ENCODE data around the gene DNM3. TPM values are rescaled to one million over a fixed set of nuclear protein-coding genes. Genes with fewer than 3 reads are reported as not detected.

DNM3 gene
- total RNA-seq, 1 donor from 2014 or later, result 15.4 TPM

DNA sequence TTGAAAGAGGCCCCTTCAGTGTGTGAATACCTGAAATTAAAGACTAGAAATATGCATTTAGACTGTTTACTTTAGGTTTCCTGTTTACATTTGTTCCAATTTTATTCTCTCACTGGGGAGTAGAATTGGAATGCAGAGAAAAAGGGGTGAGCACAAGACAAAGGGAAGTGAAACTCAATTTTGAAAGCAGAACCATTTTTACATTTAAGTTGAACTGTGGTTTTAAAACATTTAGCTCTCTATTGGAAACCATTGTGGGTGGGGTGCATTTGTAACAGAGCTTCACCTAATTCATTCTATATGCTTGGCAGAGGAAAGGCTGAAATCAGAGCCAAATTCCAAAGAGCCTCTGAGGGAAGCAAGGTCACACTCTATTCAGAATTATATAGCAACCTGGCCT, 343.9 kb downstream of the DNM3 start:
- DNase-seq, result no peak
- TF ChIP-seq, protein P1, sequence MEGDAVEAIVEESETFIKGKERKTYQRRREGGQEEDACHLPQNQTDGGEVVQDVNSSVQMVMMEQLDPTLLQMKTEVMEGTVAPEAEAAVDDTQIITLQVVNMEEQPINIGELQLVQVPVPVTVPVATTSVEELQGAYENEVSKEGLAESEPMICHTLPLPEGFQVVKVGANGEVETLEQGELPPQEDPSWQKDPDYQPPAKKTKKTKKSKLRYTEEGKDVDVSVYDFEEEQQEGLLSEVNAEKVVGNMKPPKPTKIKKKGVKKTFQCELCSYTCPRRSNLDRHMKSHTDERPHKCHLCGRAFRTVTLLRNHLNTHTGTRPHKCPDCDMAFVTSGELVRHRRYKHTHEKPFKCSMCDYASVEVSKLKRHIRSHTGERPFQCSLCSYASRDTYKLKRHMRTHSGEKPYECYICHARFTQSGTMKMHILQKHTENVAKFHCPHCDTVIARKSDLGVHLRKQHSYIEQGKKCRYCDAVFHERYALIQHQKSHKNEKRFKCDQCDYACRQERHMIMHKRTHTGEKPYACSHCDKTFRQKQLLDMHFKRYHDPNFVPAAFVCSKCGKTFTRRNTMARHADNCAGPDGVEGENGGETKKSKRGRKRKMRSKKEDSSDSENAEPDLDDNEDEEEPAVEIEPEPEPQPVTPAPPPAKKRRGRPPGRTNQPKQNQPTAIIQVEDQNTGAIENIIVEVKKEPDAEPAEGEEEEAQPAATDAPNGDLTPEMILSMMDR (IDR thresholded peaks at IDR 0.05), result no peak

GRCh38 chr1:172185996-172186395, 344.7 kb downstream of the DNM3 start:
- H3K36me3 ChIP-seq, result no peaks in the 10 kb centered on the region
- H3K9me3 ChIP-seq, result no peaks in the 10 kb centered on the region
- TF ChIP-seq, protein P1 (IDR thresholded peaks at IDR 0.05), result no peak
- no peak overlapping the region for H3K4me3 ChIP-seq
- intact Hi-C loops (cut with DNase I), result no loop called here
- no peaks in the 10 kb centered on the region for H3K27me3 ChIP-seq
- no peak for ATAC-seq
- no peak overlapping the region for H3K27ac ChIP-seq
- no peak for DNase-seq
- H3K4me1 ChIP-seq, result peaks cover 22% of the 10 kb centered on the region

More for the DNA sequence above, 343.9 kb downstream of the DNM3 start:
- no peak for ATAC-seq
- H3K9me3 ChIP-seq, result no peaks in the 10 kb centered on the region
- H3K27ac ChIP-seq, result no peak overlapping the region
- no peaks in the 10 kb centered on the region for H3K36me3 ChIP-seq
- peaks cover 30% of the 10 kb centered on the region for H3K4me1 ChIP-seq
- no peak overlapping the region for H3K4me3 ChIP-seq
- H3K27me3 ChIP-seq, result no peaks in the 10 kb centered on the region
- intact Hi-C loops (cut with DNase I), result no loop called here

DNA sequence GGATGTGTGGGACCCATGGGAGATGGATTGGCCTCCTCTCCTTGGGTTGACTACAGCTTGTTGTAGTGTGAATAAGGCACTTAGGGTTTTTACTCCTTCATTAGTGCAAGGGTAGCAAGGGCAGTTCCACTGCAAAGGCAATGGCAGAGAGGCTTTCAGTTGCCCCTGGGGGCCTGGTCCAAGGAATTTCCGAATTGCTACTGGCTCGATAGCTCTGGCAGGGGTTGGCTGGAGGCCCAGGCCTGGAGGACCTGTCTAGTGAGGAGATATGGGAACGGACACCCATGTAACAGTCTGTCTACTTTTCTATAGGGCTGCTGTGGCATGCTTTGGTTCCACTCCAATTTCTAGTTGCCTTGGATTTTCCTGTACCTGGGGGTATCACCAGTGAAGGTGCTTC, 360.3 kb downstream of the DNM3 start:
- Histone ChIP-seq H3K4me1 (no peaks in the 10 kb centered on the region), H3K4me3 (no peak overlapping the region), H3K36me3 (no peaks in the 10 kb centered on the region), H3K27me3 (no peaks in the 10 kb centered on the region), H3K27ac (no peak overlapping the region), H3K9me3 (peaks cover 12% of the 10 kb centered on the region)
- ATAC-seq (no peak), DNase-seq (no peak)
- TF ChIP-seq, protein P1 (IDR thresholded peaks at IDR 0.05), result no peak
- intact Hi-C loops (cut with DNase I), result no loop called here

- peaks cover 12% of the 10 kb centered on the region for H3K9me3 ChIP-seq
- no peak for ATAC-seq
- H3K27ac ChIP-seq, result no peak overlapping the region
- no peak for DNase-seq
- no peaks in the 10 kb centered on the region for H3K36me3 ChIP-seq
- TF ChIP-seq, protein P1 (IDR thresholded peaks at IDR 0.05), result no peak
- intact Hi-C loops (cut with DNase I), result no loop called here
- H3K4me3 ChIP-seq, result no peak overlapping the region
- no peaks in the 10 kb centered on the region for H3K4me1 ChIP-seq
- H3K27me3 ChIP-seq, result no peaks in the 10 kb centered on the region
These were observed 362.0 kb downstream of the DNM3 start for GRCh38 chr1:172203135-172203823.

DNA sequence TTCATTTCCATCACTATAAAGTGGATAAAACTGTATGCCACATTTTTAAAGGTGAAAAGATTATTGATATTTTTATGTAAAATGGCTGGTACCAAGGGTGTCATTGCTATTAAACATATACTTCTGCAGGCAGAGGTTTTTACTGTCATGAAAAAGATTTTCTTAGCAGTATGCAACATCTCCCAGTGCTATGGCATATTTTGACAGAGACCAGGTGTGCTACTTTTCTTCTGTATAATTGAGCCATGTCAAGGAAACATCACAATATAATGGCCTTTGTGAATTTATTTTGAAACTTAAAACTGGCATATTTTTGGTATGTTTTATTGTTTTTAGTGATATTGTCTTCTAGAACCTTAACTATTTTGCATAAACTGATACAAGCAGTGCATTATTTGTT, 362.6 kb downstream of the DNM3 start:
- H3K4me1 ChIP-seq, result no peaks in the 10 kb centered on the region
- DNase-seq, result no peak
- H3K4me3 ChIP-seq, result no peak overlapping the region
- no peak overlapping the region for H3K27ac ChIP-seq
- TF ChIP-seq, protein P1 (IDR thresholded peaks at IDR 0.05), result no peak
- H3K9me3 ChIP-seq, result peaks cover 10% of the 10 kb centered on the region
- no peak for ATAC-seq
- no peaks in the 10 kb centered on the region for H3K36me3 ChIP-seq
- intact Hi-C loops (cut with DNase I), result no loop called here
- H3K27me3 ChIP-seq, result no peaks in the 10 kb centered on the region

DNA sequence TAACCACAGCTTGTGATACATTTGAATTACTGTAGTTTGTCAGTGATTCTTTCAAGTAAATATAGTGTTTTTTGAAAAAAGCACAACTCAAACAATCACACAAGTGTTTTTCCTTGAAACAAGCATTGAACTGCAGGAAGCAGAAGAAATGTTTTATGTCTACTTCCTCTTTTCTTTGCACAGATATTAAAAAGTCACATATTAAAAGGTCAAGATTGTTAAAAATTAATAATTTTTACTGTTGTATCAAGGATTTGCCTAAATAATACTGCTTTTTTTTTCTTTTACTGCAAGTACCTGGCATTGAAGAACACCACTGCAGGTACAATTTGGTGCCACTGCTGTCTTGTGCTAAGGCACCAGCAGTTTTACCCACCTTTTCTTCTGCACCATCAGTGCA, 365.0 kb downstream of the DNM3 start:
- DNase-seq, result no peak
- no peak for ATAC-seq
- H3K27me3 ChIP-seq, result no peaks in the 10 kb centered on the region
- TF ChIP-seq, protein P1 (IDR thresholded peaks at IDR 0.05), result no peak
- H3K4me1 ChIP-seq, result no peaks in the 10 kb centered on the region
- intact Hi-C loops (cut with DNase I), result no loop called here
- no peaks in the 10 kb centered on the region for H3K9me3 ChIP-seq
- no peak overlapping the region for H3K27ac ChIP-seq
- H3K4me3 ChIP-seq, result no peak overlapping the region
- H3K36me3 ChIP-seq, result no peaks in the 10 kb centered on the region

Measured in upper lobe of right lung (tissue), 1 donor.